Thyroid gland (tissue), 4 donors: ENCODE results near the gene GPR149. TPM values are rescaled to one million over a fixed set of nuclear protein-coding genes. Genes with fewer than 3 reads are reported as not detected.

Source experiments
- DNase-seq, 2 donors: peaks; one replicate each; pipeline ENCODE4 v3.0.0-alpha.2; 2019
- H3K27ac ChIP-seq, 3 donors: fragments of 200-600 bp; sonication (generic); 1 replicate in 2 of 3; 2 replicates in 1 of 3; pipeline ENCODE4 v1.5.1; 2016 to 2019; ENCODE audit warnings: mild to moderate bottlenecking in 1 of 3, moderate library complexity in 1 of 3
- H3K27me3 ChIP-seq: fragments of 200-600 bp; sonication (generic); one replicate; pipeline ENCODE4 v1.5.1; 2019
- H3K36me3 ChIP-seq, 2 donors: fragments of 200-600 bp; sonication (generic); one replicate each; pipeline ENCODE4 v1.5.1; 2016 to 2019
- H3K4me1 ChIP-seq, 2 donors: fragments of 200-600 bp; sonication (generic); one replicate each; pipeline ENCODE4 v1.5.1; 2017 to 2019
- H3K4me3 ChIP-seq, 3 donors: fragments of 200-600 bp; sonication (generic); replicated peaks in 1 of 3; 1 replicate in 2 of 3; 2 replicates in 1 of 3; pipeline ENCODE4 v1.5.1; 2016; ENCODE audit warnings: mild to moderate bottlenecking in 1 of 3
- H3K9me3 ChIP-seq: fragments of 200-600 bp; sonication (generic); one replicate; pipeline ENCODE4 v1.5.1; 2017
- CTCF ChIP-seq, 6 experiments: fragments of 200-600 bp in 3 of 6; fragments of 450-650 bp in 3 of 6; sonication (generic) in 3 of 6; IDR thresholded peaks; one replicate each; pipeline ENCODE4 v1.5.1; 2016 to 2019; ENCODE audit warnings: antibody characterized with exemption in 6 of 6, mild to moderate bottlenecking in 2 of 6, inconsistent platforms in 1 of 6, moderate library complexity in 1 of 6
- POLR2A ChIP-seq, 2 donors: fragments of 450-650 bp; IDR thresholded peaks; one replicate each; pipeline ENCODE4 v1.6.1; 2017; ENCODE audit warnings: antibody characterized with exemption in 2 of 2, mild to moderate bottlenecking in 2 of 2, moderate library complexity in 1 of 2
- WGBS, 2 donors: methylation state at CpG; one replicate each; pipeline ENCODE4 v1.1.5; 2017; 5-methylcytosine and 5-hydroxymethylcytosine counted together
- intact Hi-C: fragments of 100-400 bp; cut with DNase I; formaldehyde crosslinking; loops from one replicate; pipeline ENCODE4 v1.15.1; 2023
- total RNA-seq, 4 donors: library from RNA; depleted of rRNA; stranded (reverse); fragments of >200 nt; gene quantifications; one replicate each; pipeline ENCODE4 v1.2.3, GENCODE V29; 2016

GPR149 gene
- total RNA-seq, 4 donors from 2014 or later, result 0.11 TPM; not detected in 3

GRCh38 chr3:154349223-154349622 is 80.8 kb downstream of the GPR149 start:
- intact Hi-C loops, result no loop called here
- no peaks in the 10 kb centered on the region for H3K9me3 ChIP-seq
- TF ChIP-seq POLR2A (IDR thresholded peaks at IDR 0.05), result no peak
- H3K4me1 ChIP-seq, result no peaks in the 10 kb centered on the region
- no peaks in the 10 kb centered on the region for H3K27me3 ChIP-seq
- no peaks in the 10 kb centered on the region for H3K36me3 ChIP-seq
- DNase-seq, result no peak
- H3K27ac ChIP-seq, result no peak overlapping the region
- no peak overlapping the region for H3K4me3 ChIP-seq
- 57 to 72% methylated on average over 2 of the region's 2 CpGs for WGBS, 2 donors

GRCh38 chr3:154345422-154346122 is 84.4 kb downstream of the GPR149 start:
- WGBS, 2 donors, result 82% methylated on average over 2 of the region's 2 CpGs
- no peaks in the 10 kb centered on the region for H3K4me1 ChIP-seq
- intact Hi-C loops, result no loop called here
- no peaks in the 10 kb centered on the region for H3K27me3 ChIP-seq
- no peaks in the 10 kb centered on the region for H3K36me3 ChIP-seq
- DNase-seq, result no peak
- H3K4me3 ChIP-seq, result no peak overlapping the region
- no peak overlapping the region for H3K27ac ChIP-seq
- H3K9me3 ChIP-seq, result no peaks in the 10 kb centered on the region
- TF ChIP-seq POLR2A (IDR thresholded peaks at IDR 0.05) (no peak), CTCF (IDR thresholded peaks at IDR 0.05) (no peak)

GRCh38 chr3:154338570-154338969 is 91.4 kb downstream of the GPR149 start:
- 69 to 70% methylated on average over 4 of the region's 4 CpGs for WGBS, 2 donors
- DNase-seq, result no peak
- Histone ChIP-seq H3K4me1 (no peaks in the 10 kb centered on the region), H3K36me3 (no peaks in the 10 kb centered on the region), H3K4me3 (no peak overlapping the region), H3K27me3 (no peaks in the 10 kb centered on the region), H3K9me3 (no peaks in the 10 kb centered on the region), H3K27ac (no peak overlapping the region)
- intact Hi-C loops, result loop anchor here (10.0 kb wide), 1 partner anchor 986 kb away; no protein-coding TSS in a partner anchor
- no peak for TF ChIP-seq CTCF (IDR thresholded peaks at IDR 0.05)

GRCh38 chr3:154338008-154338407 is 92.0 kb downstream of the GPR149 start:
- no peaks in the 10 kb centered on the region for H3K27me3 ChIP-seq
- no peak overlapping the region for H3K27ac ChIP-seq
- no peaks in the 10 kb centered on the region for H3K9me3 ChIP-seq
- intact Hi-C loops, result loop anchor here (10.0 kb wide), 1 partner anchor 987 kb away; no protein-coding TSS in a partner anchor
- 91% methylated on average over 6 of the region's 6 CpGs for WGBS, 2 donors
- no peaks in the 10 kb centered on the region for H3K4me1 ChIP-seq
- no peak for TF ChIP-seq CTCF (IDR thresholded peaks at IDR 0.05)
- no peak for TF ChIP-seq POLR2A (IDR thresholded peaks at IDR 0.05)
- no peak for DNase-seq
- H3K36me3 ChIP-seq, result no peaks in the 10 kb centered on the region
- no peak overlapping the region for H3K4me3 ChIP-seq

GRCh38 chr3:154334973-154335420 is 95.0 kb downstream of the GPR149 start:
- intact Hi-C loops, result loop anchor here (10.0 kb wide), 1 partner anchor 990 kb away; no protein-coding TSS in a partner anchor
- Histone ChIP-seq H3K36me3 (no peaks in the 10 kb centered on the region), H3K9me3 (no peaks in the 10 kb centered on the region), H3K27ac (no peak overlapping the region), H3K4me3 (no peak overlapping the region), H3K27me3 (no peaks in the 10 kb centered on the region), H3K4me1 (no peaks in the 10 kb centered on the region)
- DNase-seq, result no peak
- 10 to 12% methylated on average over 3 of the region's 3 CpGs for WGBS, 2 donors
- TF ChIP-seq POLR2A (IDR thresholded peaks at IDR 0.05) (no peak), CTCF (IDR thresholded peaks at IDR 0.05) (peak; percentile 20 to 68 (median 47))
